Endothelial cell of umbilical vein (primary cell): ENCODE measurements around the gene KRT222. TPM values are rescaled to one million over a fixed set of nuclear protein-coding genes. Genes with fewer than 3 reads are reported as not detected.

Experiments used
- BruUV-seq: library from RNA; stranded (reverse); fragments of 400-500 nt; replicated peaks from 2 replicates; lab custom pipeline; 2021; lab: Mats Ljungman, UMichigan
- CTCF ChIA-PET: fragments of 300-600, 350-600 bp; sonication (Branson Sonifier 250); formaldehyde crosslinking; loops from one replicate; lab custom pipeline; 2021; ENCODE audit warnings: antibody characterized with exemption, inconsistent platforms; lab: Charles Lee
- POLR2A ChIA-PET: fragments of 300-600, 350-600 bp; sonication (Branson Sonifier 250); formaldehyde crosslinking; loops from one replicate; lab custom pipeline; 2021; ENCODE audit warnings: antibody characterized with exemption, inconsistent platforms; lab: Charles Lee
- DNase-seq: peaks from one replicate; pipeline ENCODE4 v3.0.0-alpha.2; 2011; ENCODE audit warnings: low read depth, low spot score
- FAIRE-seq: peaks from 2 replicates; lab custom pipeline; 2011; peaks lifted over from hg19 to GRCh38; lab: Jason Lieb, UNC
- H2AFZ ChIP-seq: 2 replicates; pipeline ENCODE4 v1.6.0; 2012; ENCODE audit warnings: low read depth, low read length, control low read depth, inconsistent platforms
- H3K27ac ChIP-seq: 2 replicates; pipeline ENCODE4 v1.5.1; 2011; ENCODE audit warnings: low read depth, mild to moderate bottlenecking, control low read depth, low read length, moderate library complexity; ENCODE audit not compliant: insufficient read depth
- H3K27me3 ChIP-seq, 2 experiments: 2 replicates each; pipeline versions ENCODE4 v1.6.0 to v1.6.1; 2011; ENCODE audit warnings: low read length in 2 of 2, mixed read lengths in 1 of 2; ENCODE audit not compliant: control insufficient read depth in 2 of 2, insufficient read depth in 2 of 2
- H3K36me3 ChIP-seq, 2 experiments: 2 replicates in 1 of 2; 3 replicates in 1 of 2; pipeline ENCODE4 v1.5.1; 2011; ENCODE audit warnings: low read length in 2 of 2, mild to moderate bottlenecking in 1 of 2, moderate library complexity in 1 of 2; ENCODE audit not compliant: control insufficient read depth in 2 of 2, insufficient read depth in 2 of 2; ENCODE audit errors: extremely low read depth in 1 of 2
- H3K4me1 ChIP-seq: 3 replicates; pipeline ENCODE4 v1.5.1; 2011; ENCODE audit warnings: mild to moderate bottlenecking, low read length; ENCODE audit not compliant: control insufficient read depth, insufficient read depth; ENCODE audit errors: extremely low read depth
- H3K4me2 ChIP-seq: 2 replicates; pipeline ENCODE4 v1.6.1; 2011; ENCODE audit warnings: low read length, control low read depth, mixed read lengths; ENCODE audit not compliant: insufficient read depth
- H3K4me3 ChIP-seq, 3 experiments: fragments of 200-600 bp in 1 of 3; sonication (generic), shearing (Covaris generic) in 1 of 3; replicated peaks in 1 of 3; 2 replicates each; pipeline ENCODE4 v1.5.1; 2011 to 2016; ENCODE audit warnings: control low read depth in 3 of 3, low read length in 3 of 3, mild to moderate bottlenecking in 2 of 3, inconsistent platforms in 1 of 3, low read depth in 1 of 3, moderate library complexity in 1 of 3; ENCODE audit not compliant: insufficient read depth in 1 of 3
- H3K79me2 ChIP-seq: 2 replicates; pipeline ENCODE4 v1.6.0; 2012; ENCODE audit warnings: low read length, inconsistent platforms; ENCODE audit not compliant: control insufficient read depth, insufficient read depth
- H3K9ac ChIP-seq: replicated peaks from 2 replicates; pipeline ENCODE3; 2011; ENCODE audit warnings: low read length, control low read depth; ENCODE audit not compliant: insufficient read depth; ENCODE audit errors: extremely low read depth
- H3K9me1 ChIP-seq: replicated peaks from 3 replicates; pipeline ENCODE4 v1.6.0; 2011; ENCODE audit warnings: mild to moderate bottlenecking, low read length; ENCODE audit not compliant: control insufficient read depth, insufficient read depth; ENCODE audit errors: extremely low read depth
- H3K9me3 ChIP-seq: replicated peaks from 2 replicates; pipeline ENCODE4 v1.5.1; 2012; ENCODE audit warnings: low read length, inconsistent platforms; ENCODE audit not compliant: control insufficient read depth, insufficient read depth
- H4K20me1 ChIP-seq: replicated peaks from 2 replicates; pipeline ENCODE3; 2011; ENCODE audit warnings: mild to moderate bottlenecking, low read length; ENCODE audit not compliant: control insufficient read depth, insufficient read depth; ENCODE audit errors: extremely low read depth
- CTCF ChIP-seq, 2 donors: IDR thresholded peaks; 1 replicate in 1 of 2; 2 replicates in 1 of 2; pipeline ENCODE4 v1.5.1; 2011; ENCODE audit warnings: low read length in 2 of 2, mild to moderate bottlenecking in 2 of 2, moderate library complexity in 2 of 2, control low read depth in 1 of 2, inconsistent platforms in 1 of 2, low read depth in 1 of 2; ENCODE audit not compliant: insufficient read depth in 1 of 2; ENCODE audit errors: extremely low read depth in 1 of 2
- EZH2 ChIP-seq: IDR thresholded peaks from 2 replicates; pipeline ENCODE4 v1.6.1; 2012; ENCODE audit warnings: borderline replicate concordance, low read depth, mild to moderate bottlenecking, moderate library complexity, low read length, inconsistent platforms; ENCODE audit not compliant: severe bottlenecking
- FOS ChIP-seq: IDR thresholded peaks from 2 replicates; pipeline ENCODE4 v1.6.1; 2011; ENCODE audit warnings: mild to moderate bottlenecking, low read length, moderate library complexity, borderline replicate concordance; ENCODE audit not compliant: insufficient read depth
- GATA2 ChIP-seq: IDR thresholded peaks from 2 replicates; pipeline ENCODE4 v1.7.0; 2011; ENCODE audit warnings: low read depth, mild to moderate bottlenecking, moderate library complexity, mixed read lengths, low read length; ENCODE audit not compliant: insufficient read length, insufficient read depth
- JUN ChIP-seq: IDR thresholded peaks from 2 replicates; pipeline ENCODE4 v1.6.1; 2011; ENCODE audit warnings: borderline replicate concordance, low read depth; ENCODE audit not compliant: insufficient read length, insufficient read depth
- MYC ChIP-seq: IDR thresholded peaks from one replicate; pipeline ENCODE4 v1.6.1; 2011; ENCODE audit warnings: mild to moderate bottlenecking, low read depth, low read length
- POLR2A ChIP-seq: IDR thresholded peaks from 2 replicates; pipeline ENCODE4 v1.6.1; 2012; ENCODE audit warnings: low read depth, mild to moderate bottlenecking, control low read depth, low read length
- POLR2AphosphoS5 ChIP-seq: IDR thresholded peaks from 2 replicates; pipeline ENCODE4 v1.6.1; 2012; ENCODE audit warnings: low read depth, mild to moderate bottlenecking, control low read depth, low read length, moderate library complexity; ENCODE audit not compliant: insufficient read depth
- dilution Hi-C: fragments of 300-500 bp; cut with MboI; formaldehyde crosslinking; loops from one replicate; pipeline ENCODE4 v1.15.0; 2019; ENCODE audit warnings: low sequenced_read_pairs; ENCODE audit not compliant: extremely low pct_ligation_motif_present
- intact Hi-C: fragments of 100-400 bp; cut with micrococcal nuclease; formaldehyde crosslinking; loops from one replicate; pipeline ENCODE4 v1.10.0; 2022
- polyA plus RNA-seq, 4 experiments: library from polyadenylated mRNA; depleted of rRNA in 3 of 4; stranded (reverse) in 3 of 4; unstranded in 1 of 4; fragments of >200 nt; gene quantifications; 2 replicates each; pipeline versions ENCODE4 v1.2.1 to v1.2.3, GENCODE V29; 2011 to 2012; ENCODE audit warnings: missing spikeins in 1 of 4
- total RNA-seq: library from RNA; stranded (reverse); gene quantifications from 2 replicates; pipeline ENCODE4 v1.2.3, GENCODE V29; 2021
- TF ChIP-seq, protein P1 (sequence below): IDR thresholded peaks from 2 replicates; pipeline ENCODE4 v1.6.1; 2011; ENCODE audit not compliant: insufficient read depth, insufficient read length

Gene KRT222
- total and polyA plus RNA-seq, 2 donors (not counting 3 experiments of a cell fraction or from before 2014, with no cell fraction given), result not detected

- Histone ChIP-seq H3K9me1 (no peaks in the 10 kb centered on the region), H3K9ac (no peak overlapping the region), H3K27ac (no peak overlapping the region), H3K4me2 (no peak overlapping the region), H2AFZ (no peak overlapping the region), H3K4me1 (no peaks in the 10 kb centered on the region), H4K20me1 (no peaks in the 10 kb centered on the region), H3K4me3 (no peak overlapping the region), H3K79me2 (no peaks in the 10 kb centered on the region), H3K27me3 (peaks cover 0 to 6% of the 10 kb centered on the region in 2 experiments), H3K36me3 (no peaks in the 10 kb centered on the region), H3K9me3 (no peaks in the 10 kb centered on the region)
- ChIA-PET POLR2A (no interaction called here), CTCF (no interaction called here)
- no peak for DNase-seq
- no peak for TF ChIP-seq FOS
- no peak for TF ChIP-seq POLR2AphosphoS5
- TF ChIP-seq GATA2, result no peak
- no peak for TF ChIP-seq POLR2A
- TF ChIP-seq CTCF (IDR thresholded peaks at IDR 0.05; ENCODE audit: extremely low read depth in 1 of 2, insufficient read depth in 1 of 2, low read depth in 1 of 2, low read length in 2 of 2), result no peak
- no peak for TF ChIP-seq MYC
- TF ChIP-seq, protein P1, sequence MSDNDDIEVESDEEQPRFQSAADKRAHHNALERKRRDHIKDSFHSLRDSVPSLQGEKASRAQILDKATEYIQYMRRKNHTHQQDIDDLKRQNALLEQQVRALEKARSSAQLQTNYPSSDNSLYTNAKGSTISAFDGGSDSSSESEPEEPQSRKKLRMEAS, result no peak
- TF ChIP-seq EZH2, result no peak
- TF ChIP-seq JUN, result no peak
- intact Hi-C loops (no loop called here), dilution Hi-C loops (no loop called here)
- FAIRE-seq, result no peak
- no TSS peak for BruUV-seq
Observed at GRCh38 chr17:40699853-40700252, 34.9 kb upstream of the KRT222 start.
